Kidney tubule cell (primary cell): ENCODE measurements around the gene YLPM1.

Source experiments
- DNase-seq: peaks from one replicate; pipeline ENCODE4 v3.0.0-alpha.2; 2018; ENCODE audit warnings: low spot score

Gene YLPM1

DNA sequence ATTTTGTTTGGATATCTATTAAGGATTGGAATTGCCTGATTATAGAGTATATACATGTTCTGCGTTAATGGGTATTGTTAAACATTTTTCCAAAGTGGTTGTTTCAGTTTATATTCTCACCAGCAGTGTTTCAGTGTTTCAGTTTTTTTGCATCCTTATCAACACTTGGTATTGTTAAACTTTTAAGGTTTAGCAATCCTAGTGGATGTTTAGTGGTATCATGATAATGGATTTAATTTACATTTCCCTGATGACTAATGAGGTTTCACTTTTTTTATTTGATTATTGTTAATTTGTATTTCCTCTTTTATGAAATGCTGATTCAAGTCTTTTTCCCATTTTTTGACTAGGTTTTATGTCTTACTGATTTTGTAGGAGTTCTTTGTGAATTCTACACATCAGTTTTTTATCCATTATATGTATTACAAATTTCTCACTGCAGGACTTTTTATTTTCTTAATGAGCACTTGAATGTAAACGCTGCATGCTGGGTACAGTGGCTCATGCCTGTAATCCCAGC is 23.7 kb downstream of the YLPM1 start:
- DNase-seq = no peak

DNA sequence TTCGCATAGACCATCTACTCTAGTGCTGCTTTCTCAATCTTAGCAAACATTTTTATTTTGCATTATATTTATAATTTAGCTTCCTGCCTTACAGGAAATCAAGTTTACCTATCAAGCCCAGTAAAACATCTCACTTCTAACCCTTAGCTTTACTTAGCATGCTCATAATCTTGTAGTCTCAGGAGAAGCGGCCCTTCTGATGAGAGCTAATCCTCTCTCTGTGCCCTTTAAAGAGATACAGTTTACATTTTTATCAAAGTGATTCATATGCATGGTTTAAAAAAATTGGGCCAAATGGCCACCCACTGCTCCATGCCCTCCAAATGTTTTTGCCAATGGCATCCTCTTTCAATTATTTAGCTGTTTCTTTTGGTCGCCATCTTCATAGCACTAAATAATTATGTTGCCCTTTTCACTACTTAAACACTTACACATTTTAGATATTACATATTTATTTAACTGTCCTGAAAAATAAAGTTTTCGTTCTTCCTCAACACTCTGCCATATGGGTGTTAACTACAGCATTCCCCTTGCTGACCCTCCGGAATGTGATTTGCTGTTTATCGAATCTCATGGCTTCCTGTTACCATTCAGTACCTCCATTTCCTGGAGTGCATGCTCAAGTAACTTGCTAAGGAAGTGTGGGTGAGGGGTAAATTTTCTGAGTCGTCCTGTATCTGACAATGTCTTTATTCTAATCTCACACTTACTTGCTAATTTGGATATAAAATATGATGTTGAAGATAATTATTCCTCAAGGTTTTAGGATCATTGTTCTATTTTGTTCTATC is 29.3 kb downstream of the YLPM1 start:
- DNase-seq = peak; percentile 49

DNA sequence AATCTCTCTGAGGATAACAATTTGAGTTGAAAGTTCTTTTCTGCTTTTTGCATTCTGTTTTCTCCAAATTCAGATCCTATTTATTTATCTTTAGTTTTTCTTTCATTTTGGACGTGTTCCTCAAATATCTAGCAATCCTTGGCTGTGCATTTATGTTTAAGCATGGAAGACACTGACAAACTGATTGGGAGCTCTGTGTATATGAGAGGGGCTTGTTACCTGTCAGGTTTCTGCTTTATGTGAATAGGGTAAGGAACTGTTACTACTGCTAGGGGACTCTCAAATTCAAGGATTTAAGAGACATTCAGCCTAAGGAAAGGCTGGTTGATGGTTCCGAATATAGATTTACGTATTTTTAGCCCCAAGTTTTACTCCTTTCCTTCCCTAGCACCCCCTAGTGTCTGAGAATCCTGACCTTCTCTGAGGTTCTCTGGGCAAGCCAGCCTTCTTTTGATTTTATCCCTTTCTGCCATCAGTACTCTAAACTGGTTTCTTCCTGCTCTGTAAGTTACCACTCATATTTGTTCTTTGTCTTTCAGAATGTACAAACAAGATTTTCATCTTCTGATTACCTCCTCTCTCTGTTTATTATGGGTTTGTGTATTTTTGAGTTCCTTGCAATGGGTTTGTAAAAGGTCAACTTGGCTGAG is 30.5 kb downstream of the YLPM1 start:
- DNase-seq = no peak

DNA sequence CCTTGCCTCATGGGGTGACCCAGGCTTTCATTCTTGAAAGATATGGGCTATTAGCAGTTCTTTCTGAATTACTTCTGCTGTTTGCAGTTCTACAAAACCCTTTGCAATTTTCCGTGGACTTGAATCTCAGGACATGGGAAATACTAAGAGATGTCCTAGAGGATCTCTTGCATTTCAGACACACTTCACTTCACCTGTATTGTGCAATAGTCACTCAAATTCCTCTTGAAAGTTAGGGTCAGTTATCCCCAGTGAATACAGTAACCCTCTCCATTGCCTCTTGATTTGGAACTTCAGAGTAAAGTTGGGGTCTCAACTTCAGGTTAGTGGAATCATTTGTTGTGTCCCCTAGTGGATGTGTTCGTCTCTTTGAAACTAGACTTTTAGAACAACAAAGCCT is 31.8 kb downstream of the YLPM1 start:
- no peak for DNase-seq

DNA sequence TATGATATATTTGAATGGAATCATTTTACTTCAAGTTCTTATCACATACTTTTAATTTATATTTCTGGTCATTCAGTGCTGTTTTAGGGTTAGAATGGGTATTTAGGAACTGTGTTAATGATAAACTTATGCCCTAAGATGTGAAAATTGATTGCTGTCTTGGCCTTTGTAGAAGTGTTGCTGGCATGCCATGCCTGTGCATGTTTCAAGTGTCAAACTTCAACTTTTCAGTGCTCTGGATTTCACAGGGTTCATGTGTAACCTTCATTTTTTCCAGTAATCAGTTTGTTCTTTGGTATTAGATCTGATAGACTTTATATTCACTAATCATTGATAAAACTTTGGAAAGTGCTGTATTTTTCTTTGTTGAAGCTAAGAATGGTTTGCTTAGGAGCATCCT is 36.6 kb downstream of the YLPM1 start:
- DNase-seq = no peak

DNA sequence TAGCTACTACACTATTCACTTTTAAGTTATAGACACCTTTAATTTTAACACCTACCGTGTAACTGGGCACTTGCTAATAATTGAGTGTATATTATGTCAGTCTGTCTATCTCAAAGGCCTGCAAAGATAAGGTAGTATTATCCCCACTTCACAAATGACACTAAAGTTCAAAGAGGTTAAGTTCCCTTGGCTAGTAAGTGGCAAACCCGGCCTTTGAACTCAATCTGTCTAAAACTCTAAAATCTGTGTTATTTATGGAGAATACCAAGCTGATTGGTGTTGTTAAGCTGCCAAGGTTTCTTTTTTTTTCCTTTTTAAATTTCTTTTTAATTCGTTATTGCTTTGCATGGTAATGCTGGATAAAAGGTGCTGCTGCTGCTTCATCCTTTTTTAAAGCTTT is 37.7 kb downstream of the YLPM1 start:
- DNase-seq = no peak

DNA sequence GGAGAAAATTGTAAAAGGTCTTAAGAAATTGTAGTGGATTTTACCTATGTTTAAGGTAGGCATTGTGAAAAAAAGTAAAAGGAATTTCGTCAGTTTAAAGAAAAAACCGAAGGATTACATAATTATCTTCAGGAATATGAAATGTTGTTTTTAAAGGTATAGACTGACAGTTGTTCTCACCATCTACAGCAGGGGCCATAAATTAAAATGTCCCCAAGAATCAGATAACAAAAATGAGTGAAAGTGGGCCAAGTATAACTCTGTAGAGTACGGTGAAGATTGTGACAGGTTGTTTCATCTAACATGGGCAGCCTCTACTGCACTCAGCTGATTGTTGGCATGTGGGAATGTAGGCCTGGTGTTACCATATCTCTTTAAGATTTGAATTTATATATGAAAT is 38.3 kb downstream of the YLPM1 start:
- no peak for DNase-seq

DNA sequence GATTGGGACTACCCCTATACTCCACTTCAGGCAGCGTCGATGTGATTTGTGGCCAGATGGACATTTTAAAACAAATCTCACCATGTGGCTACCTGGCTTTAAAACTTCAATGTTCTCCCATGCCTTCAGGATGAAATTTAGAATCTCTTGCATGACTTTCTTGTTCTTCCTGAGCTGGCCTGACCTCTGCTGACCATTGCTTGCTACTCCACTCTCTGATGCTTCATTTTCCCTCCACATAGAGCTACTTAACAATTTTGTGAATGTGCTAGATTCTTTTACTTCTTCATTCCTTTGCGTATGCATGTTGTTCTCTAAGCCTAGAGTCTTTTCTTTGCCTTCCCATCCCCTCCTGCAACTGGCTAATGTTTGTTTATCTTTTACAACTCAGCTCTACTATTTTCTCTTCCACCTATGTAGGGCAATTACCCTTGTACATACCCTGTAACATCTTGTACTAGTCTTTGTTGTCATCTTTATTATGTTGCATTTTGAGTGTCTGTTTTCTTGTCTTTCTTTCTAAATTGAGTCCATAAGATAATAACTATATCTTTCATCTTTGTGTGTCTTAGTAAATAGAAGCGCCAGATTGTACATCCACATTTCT is 41.2 kb downstream of the YLPM1 start:
- DNase-seq = peak; percentile 62

DNA sequence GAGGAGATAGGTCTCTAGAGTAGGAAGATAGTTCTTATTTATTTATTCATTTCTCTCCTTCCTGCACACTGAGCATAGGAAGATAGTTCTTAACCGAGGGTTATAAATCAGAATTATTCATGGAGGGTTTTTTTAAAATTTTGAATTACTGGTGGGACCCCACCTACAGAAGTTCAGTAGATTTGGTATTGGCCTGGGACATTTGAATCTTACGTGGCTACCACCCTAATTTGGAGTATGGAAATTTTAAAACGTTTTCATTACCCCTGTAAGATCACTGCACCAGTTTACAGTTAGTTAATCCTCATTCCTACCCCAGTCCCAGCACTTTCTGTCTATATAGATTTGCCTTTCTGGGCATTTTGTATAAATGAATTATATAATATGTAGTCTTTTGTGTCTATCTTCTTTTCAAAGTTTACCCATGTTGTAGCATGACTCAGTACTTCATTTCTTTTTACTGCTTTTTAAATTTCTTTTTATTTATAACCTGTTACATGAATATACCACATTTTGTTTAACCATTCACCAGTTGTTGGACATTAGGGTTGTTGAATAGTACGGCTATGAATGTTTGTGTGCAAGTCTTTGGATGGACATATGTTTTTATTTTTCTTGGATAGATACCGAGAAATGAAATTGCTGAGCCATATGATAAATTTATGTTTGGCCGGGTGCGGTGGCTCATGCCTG is 44.9 kb downstream of the YLPM1 start:
- no peak for DNase-seq

DNA sequence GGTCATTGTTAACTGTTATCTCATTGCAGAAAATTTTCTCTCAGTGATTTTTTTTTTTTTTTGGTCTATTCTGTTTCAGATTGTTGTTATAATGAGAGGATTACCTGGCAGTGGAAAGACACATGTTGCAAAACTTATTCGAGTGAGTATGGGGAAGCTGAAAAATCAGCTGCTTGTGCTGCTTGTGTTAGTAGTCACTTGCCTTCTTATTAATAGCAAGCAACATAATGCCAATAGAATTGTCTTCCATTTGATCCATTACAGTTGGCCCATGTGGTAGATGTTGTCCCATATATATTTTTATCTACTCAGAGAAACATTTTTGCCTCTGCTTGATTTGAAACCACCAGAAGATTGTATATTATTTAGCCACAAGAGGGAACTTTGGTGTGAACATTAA is 53.0 kb downstream of the YLPM1 start:
- DNase-seq = no peak

DNA sequence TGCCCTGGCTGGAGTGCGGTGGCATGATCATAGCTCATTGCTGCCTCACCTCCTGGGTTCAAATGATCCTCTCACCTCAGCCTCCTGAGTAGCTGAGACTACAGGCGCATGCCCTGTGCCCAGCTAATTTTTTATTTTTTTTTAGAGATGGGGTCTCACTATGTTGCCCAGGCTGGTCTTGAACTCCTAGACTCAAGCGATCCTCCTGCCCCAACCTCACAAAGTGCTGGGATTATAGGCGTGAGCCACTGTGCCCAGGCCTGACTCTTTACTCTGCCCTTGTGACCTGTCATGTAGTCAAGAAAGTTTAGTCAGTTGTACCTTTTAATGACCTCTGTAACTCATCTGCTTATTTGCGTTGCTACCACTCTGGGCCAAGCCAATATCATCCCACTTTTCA is 57.2 kb downstream of the YLPM1 start:
- DNase-seq = no peak

DNA sequence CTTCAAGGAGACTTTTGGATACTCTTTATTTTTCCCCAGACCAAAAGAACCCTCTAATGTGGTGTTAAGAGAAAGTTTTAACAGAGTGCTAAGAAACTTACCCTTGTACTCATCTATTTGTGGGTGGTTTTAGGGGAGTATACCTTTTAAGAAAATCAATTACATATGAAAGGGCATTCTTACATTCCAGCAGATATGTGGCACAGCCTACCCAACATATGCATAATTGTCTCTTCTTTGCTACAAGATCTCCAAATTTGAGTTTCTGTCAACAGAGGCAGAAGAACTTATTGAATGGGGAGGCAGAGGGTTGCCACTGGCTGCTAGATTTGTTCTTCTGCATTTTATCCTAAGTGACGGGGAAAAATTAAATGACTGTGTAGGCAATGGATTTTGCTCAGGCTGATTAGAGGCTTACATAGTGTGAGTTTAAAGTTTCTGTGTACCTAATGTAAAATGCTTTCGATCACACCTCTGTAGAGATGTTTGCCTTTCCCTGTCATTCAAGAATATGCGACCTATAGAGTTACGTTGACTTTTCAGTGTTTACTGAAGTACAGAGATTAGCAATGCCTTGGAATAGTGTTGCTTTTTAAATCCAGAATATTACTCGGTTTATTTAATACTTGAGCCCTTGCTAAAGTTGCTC is 58.3 kb downstream of the YLPM1 start:
- no peak for DNase-seq

DNA sequence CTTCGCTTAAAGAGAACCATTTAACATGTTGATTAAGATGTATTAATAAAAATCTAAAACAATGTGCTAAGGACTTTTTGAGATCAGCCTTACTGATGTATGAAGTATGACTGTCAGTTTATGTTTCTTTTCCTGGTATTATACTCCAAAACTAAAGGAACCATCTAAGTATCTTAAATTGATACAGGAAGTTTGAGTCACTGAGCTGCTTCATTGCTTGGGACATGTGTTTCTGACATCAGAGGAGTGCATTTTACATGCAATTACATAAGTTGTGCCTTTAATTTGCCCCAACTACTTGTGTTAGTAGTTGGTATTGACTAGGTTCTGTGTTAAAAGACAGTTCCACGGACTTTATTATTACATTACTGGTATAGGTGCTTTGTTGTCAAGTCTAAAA is 61.9 kb downstream of the YLPM1 start:
- peak; percentile 55 for DNase-seq

DNA sequence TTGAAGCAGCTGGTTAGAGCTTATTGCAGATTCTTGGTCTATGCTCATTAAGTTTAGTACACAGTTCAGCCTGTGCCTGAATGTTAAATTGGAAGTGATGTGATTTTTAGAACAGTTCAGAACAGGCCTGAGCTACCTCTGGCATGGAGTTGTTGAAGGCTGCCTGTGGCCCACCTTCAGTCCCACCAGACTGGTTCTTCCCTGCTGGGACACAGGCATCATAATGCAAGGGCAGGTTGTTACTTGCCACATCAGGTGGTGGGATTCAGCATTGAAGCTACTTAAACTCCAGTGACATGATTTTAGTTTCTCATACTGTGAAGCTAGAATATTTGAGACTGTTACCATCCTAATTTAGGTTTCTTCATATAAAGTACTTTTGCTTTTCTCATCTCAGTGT is 63.5 kb downstream of the YLPM1 start:
- DNase-seq = no peak

DNA sequence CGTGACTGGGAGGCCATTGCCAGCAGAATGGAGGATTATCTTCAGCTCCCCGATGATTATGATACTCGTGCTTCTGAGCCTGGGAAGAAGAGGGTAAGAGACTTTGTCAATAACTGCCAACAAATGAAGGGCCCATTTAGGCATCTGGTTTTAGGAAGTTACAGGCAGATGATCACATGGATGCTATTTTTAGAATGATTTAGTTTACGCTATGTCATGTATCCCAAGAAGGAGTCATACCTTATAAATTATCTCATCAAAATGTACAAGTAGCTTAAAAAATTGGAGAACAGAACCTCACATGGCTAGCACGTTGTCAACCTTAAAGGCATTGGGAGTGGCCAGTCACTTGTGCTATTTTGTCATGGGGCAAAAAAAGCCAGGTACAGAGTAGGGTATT is 66.1 kb downstream of the YLPM1 start:
- no peak for DNase-seq

DNA sequence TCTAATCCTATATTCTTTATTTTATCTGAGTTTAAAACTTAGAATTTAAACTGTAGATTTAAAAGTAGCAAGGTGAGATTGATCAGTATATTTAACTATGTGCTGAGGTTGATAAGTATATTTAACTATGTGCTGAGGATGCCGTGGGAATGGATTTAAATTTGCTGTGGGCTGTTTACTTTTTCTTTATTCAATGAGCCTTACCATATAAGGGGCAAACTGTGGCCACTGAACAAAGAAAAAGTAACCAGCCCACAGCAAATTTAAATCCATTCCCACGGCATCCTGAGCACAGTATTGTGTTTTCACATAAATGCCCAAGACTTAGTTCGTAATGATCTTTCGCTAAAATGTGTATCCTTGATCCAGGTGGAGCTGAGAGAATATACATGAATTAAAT is 69.7 kb downstream of the YLPM1 start:
- DNase-seq = no peak

DNA sequence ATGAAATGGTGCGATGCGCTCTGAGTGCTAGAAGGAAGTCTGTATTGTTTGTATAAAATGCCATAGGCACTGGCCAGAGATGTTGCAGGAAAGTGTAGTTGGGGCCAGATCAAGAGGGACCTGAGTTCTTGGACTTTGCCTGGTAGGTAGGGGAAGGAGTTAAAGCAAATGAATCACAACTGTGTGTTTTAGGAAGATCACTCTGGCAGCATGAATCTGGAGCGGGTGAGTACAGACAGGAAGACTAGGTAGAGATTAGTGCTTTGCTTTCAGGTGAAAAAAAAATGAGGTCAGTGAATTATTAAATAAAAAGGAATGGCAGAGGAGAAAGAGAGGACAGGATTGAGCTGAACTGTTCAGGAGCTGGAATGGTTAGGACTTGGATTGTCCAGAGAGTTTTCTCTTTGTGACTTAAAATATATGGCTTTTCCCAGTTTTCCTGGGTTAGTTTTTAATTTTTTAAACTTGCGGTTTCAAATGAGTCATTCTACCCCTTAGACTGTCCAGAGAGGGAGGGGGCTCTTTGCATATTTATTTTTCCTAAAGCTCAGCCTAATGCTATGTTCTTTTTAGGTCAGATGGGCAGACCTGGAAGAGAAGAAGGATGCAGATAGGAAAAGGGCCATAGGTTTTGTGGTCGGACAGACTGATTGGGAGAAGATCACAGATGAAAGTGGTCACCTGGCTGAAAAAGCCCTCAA is 71.7 kb downstream of the YLPM1 start:
- DNase-seq = peak; percentile 71

DNA sequence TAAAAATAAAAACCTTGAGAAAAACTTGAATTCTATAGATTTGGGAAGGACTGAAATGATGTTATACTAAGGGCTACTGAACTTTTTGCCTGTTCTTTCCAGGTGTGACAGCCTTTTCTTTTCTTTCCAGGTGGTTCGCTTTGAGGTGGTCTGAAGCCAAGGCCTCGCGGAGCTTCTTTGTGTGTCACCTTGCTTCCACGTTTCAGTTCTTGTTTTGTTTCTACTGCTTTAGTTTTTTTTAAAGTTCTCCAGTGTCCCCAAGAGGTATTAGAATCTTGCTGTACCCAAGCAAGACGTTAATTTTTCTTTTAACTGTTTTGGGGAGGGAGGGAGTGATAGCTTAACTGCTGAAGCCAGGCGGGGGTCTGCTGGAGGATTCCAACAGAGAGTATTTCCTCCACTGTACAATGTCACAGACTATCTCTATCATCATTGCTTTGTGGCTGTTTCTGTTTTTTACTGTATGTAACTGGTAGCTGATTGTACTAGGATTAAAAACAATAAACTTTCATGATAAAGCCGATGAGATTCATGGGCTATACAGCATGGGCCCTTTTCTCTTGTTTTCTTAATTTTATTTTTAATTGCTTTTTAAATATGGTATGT is 72.6 kb downstream of the YLPM1 start:
- DNase-seq = no peak

DNA sequence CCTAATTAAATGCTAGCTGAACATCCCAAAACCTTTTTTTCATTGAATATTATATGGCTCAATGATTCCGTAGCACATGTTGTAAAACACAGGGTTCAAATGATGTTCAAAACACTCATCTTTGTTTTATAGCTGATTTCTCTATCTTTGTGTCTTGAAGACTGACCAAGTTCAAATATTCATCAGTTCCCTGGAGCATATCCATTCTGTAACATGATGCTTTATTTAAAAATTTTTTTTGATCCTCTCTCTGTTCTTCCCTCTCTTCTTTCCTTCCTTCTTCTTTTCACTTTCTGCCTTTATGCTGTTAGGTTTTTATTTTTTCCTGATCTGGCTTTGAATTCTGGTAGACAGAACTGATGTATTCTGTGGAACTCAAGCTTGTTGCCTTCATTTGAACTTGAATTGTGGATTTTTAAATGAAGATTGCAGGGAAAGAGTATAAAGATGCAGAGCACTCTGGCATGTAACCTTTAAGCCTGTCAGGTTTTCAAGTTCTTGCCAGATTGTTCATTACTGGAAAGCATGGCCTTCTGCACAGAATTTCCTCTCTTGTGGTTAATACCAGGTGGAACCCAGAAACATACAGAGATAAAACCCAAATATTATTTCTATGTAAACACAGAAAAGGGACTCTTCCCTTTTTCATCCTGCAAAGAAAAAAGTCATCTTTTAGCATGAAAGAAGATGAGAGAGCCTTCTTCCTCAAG is 73.3 kb downstream of the YLPM1 start:
- no peak for DNase-seq

DNA sequence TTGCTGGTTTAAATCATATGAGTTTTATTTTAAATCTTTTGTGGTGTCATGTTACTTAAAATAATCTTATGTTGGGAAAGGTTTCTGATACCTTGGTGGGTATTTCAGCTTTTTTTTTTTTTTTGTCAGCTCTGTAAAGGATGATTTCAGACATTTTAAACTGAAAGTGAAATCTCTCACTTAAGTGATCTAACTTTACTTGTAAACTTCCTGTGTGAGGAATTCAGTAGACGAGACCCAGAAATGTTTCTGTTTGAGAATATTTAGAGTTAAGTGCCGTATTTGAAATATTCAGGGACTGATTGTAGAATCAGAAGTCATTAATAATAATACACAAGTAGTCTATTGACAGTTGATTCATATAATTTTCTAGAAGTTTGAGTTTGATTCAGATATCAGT is 75.0 kb downstream of the YLPM1 start:
- no peak for DNase-seq
